OCI-LY1 (cell line): ENCODE results near the gene MAD1L1.
A peak's percentile ranks its signal among the peaks of the same experiment; 100 is the strongest.

Source experiments
- H2AFZ ChIP-seq: fragments of 200-600 bp; sonication (generic), shearing (Covaris generic); 2 replicates; pipeline ENCODE4 v1.6.0; 2014; ENCODE audit warnings: antibody characterized with exemption, mild to moderate bottlenecking, low read length
- H3F3A ChIP-seq: fragments of 200-600 bp; sonication (generic), shearing (Covaris generic); 2 replicates; pipeline ENCODE4 v1.6.0; 2014; ENCODE audit warnings: mild to moderate bottlenecking, antibody characterized with exemption, low read length, moderate library complexity; ENCODE audit not compliant: insufficient read depth
- H3K27ac ChIP-seq: fragments of 200-600 bp; sonication (generic); 2 replicates; pipeline ENCODE4 v1.5.1; 2014; ENCODE audit warnings: low read length, mixed run types, mild to moderate bottlenecking, low read depth; ENCODE audit not compliant: poor library complexity, severe bottlenecking
- H3K27me3 ChIP-seq: fragments of 200-600 bp; sonication (generic); 2 replicates; pipeline ENCODE4 v1.6.0; 2014; ENCODE audit warnings: antibody characterized with exemption, mild to moderate bottlenecking, low read length, moderate library complexity; ENCODE audit not compliant: insufficient read depth
- H3K36me3 ChIP-seq: fragments of 200-600 bp; sonication (generic); 2 replicates; pipeline ENCODE4 v1.6.1; 2014; ENCODE audit warnings: mild to moderate bottlenecking, antibody characterized with exemption, low read length, moderate library complexity, mixed read lengths; ENCODE audit not compliant: insufficient read depth
- H3K4me1 ChIP-seq: fragments of 200-600 bp; sonication (generic); 2 replicates; pipeline ENCODE4 v1.5.1; 2014; ENCODE audit warnings: mild to moderate bottlenecking, low read length, moderate library complexity; ENCODE audit not compliant: insufficient read depth, severe bottlenecking
- H3K4me2 ChIP-seq: fragments of 200-600 bp; sonication (generic), shearing (Covaris generic); 2 replicates; pipeline ENCODE4 v1.6.1; 2014; ENCODE audit warnings: low read length
- H3K4me3 ChIP-seq: fragments of 200-600 bp; sonication (generic); 2 replicates; pipeline ENCODE4 v1.5.1; 2014; ENCODE audit warnings: low read length, low read depth, mild to moderate bottlenecking, mixed read lengths; ENCODE audit not compliant: poor library complexity, severe bottlenecking
- H3K79me2 ChIP-seq: fragments of 200-600 bp; shearing (Covaris generic); 2 replicates; pipeline ENCODE4 v1.6.1; 2016; ENCODE audit warnings: mixed run types, low read length, mixed read lengths; ENCODE audit not compliant: insufficient read depth
- H3K9ac ChIP-seq: fragments of 200-600 bp; sonication (generic), shearing (Covaris generic); 2 replicates; pipeline ENCODE4 v1.6.1; 2014; ENCODE audit warnings: mild to moderate bottlenecking, low read length, mixed read lengths
- H3K9me2 ChIP-seq: fragments of 200-600 bp; sonication (generic), shearing (Covaris generic); 2 replicates; pipeline ENCODE4 v1.6.1; 2014; ENCODE audit warnings: low read depth, mild to moderate bottlenecking, low read length, mixed read lengths
- H3K9me3 ChIP-seq: fragments of 200-600 bp; shearing (Covaris generic); 2 replicates; pipeline ENCODE4 v1.6.1; 2014; ENCODE audit warnings: low read length, mixed read lengths
- H4K20me1 ChIP-seq: fragments of 200-600 bp; sonication (generic), shearing (Covaris generic); 2 replicates; pipeline ENCODE4 v1.6.0; 2016; ENCODE audit warnings: mild to moderate bottlenecking, low read length; ENCODE audit not compliant: insufficient read depth
- CTCF ChIP-seq: fragments of 200-600 bp; sonication (generic), shearing (Covaris generic); IDR thresholded peaks from 2 replicates; pipeline ENCODE4 v1.5.1; 2017; ENCODE audit warnings: mild to moderate bottlenecking, antibody characterized with exemption, low read length, moderate library complexity, mixed read lengths
- EZH2 ChIP-seq: fragments of 200-600 bp; sonication (generic), shearing (Covaris generic); IDR thresholded peaks from 2 replicates; pipeline ENCODE4 v1.8.0; 2017; ENCODE audit warnings: borderline replicate concordance, mixed run types, mild to moderate bottlenecking, antibody characterized with exemption, low read length, moderate library complexity, mixed read lengths

The MAD1L1 gene

GRCh38 chr7:2173189-2173827, 59.4 kb downstream of the MAD1L1 start:
- no peaks in the 10 kb centered on the region for H3K4me1 ChIP-seq
- peak overlapping the region; percentile 8 for H3K27ac ChIP-seq
- TF ChIP-seq EZH2 (no peak), CTCF (no peak)
- H3F3A ChIP-seq, result no peaks in the 10 kb centered on the region
- no peaks in the 10 kb centered on the region for H3K79me2 ChIP-seq
- H3K27me3 ChIP-seq, result no peaks in the 10 kb centered on the region
- H2AFZ ChIP-seq, result no peak overlapping the region
- no peak overlapping the region for H3K4me2 ChIP-seq
- no peak overlapping the region for H3K4me3 ChIP-seq
- H4K20me1 ChIP-seq, result no peaks in the 10 kb centered on the region
- H3K9me3 ChIP-seq, result no peaks in the 10 kb centered on the region
- H3K9me2 ChIP-seq, result no peaks in the 10 kb centered on the region
- H3K9ac ChIP-seq, result no peak overlapping the region
- peaks cover 32% of the 10 kb centered on the region for H3K36me3 ChIP-seq

- Histone ChIP-seq H2AFZ (no peak overlapping the region), H3K36me3 (peaks cover 35% of the 10 kb centered on the region), H3K27me3 (no peaks in the 10 kb centered on the region), H3K9me2 (no peaks in the 10 kb centered on the region), H3K27ac (no peak overlapping the region), H3K9me3 (no peaks in the 10 kb centered on the region), H3K9ac (no peak overlapping the region), H4K20me1 (no peaks in the 10 kb centered on the region), H3K4me3 (no peak overlapping the region), H3K4me2 (no peak overlapping the region), H3K4me1 (no peaks in the 10 kb centered on the region), H3K79me2 (no peaks in the 10 kb centered on the region), H3F3A (no peaks in the 10 kb centered on the region)
- TF ChIP-seq EZH2 (no peak), CTCF (no peak)
These were observed 60.2 kb downstream of the MAD1L1 start for GRCh38 chr7:2172311-2173188.

GRCh38 chr7:2171855-2172254, 60.9 kb downstream of the MAD1L1 start:
- Histone ChIP-seq H3K36me3 (peaks cover 30% of the 10 kb centered on the region), H3K27ac (no peak overlapping the region), H4K20me1 (no peaks in the 10 kb centered on the region), H3K27me3 (no peaks in the 10 kb centered on the region), H2AFZ (no peak overlapping the region), H3K79me2 (no peaks in the 10 kb centered on the region), H3K9me3 (no peaks in the 10 kb centered on the region), H3K4me3 (no peak overlapping the region), H3K9ac (no peak overlapping the region), H3K4me1 (no peaks in the 10 kb centered on the region), H3K4me2 (no peak overlapping the region), H3K9me2 (no peaks in the 10 kb centered on the region), H3F3A (no peaks in the 10 kb centered on the region)
- TF ChIP-seq EZH2 (no peak), CTCF (no peak)
